GM10266 (cell line): ENCODE data around the gene HOXC12.

Experiments used
- DNase-seq: peaks from one replicate; pipeline ENCODE4 v3.0.0; 2012; ENCODE audit errors: extremely low spot score
- CTCF ChIP-seq: IDR thresholded peaks from 2 replicates; pipeline ENCODE4 v1.5.1; 2012; ENCODE audit warnings: mild to moderate bottlenecking, low read depth; ENCODE audit not compliant: control insufficient read depth, insufficient read depth; ENCODE audit errors: missing control alignments

The HOXC12 gene

GRCh38 chr12:53950437-53950773 is 4.3 kb upstream of the HOXC12 start:
- no peak for TF ChIP-seq CTCF
- no peak for DNase-seq

GRCh38 chr12:53950789-53951576 is 3.7 kb upstream of the HOXC12 start:
- no peak for TF ChIP-seq CTCF
- no peak for DNase-seq

GRCh38 chr12:53951577-53952334 is 2.9 kb upstream of the HOXC12 start:
- no peak for TF ChIP-seq CTCF
- no peak for DNase-seq

- no peak for TF ChIP-seq CTCF
- no peak for DNase-seq
Measured at GRCh38 chr12:53952335-53952694, 2.4 kb upstream of the HOXC12 start.

- DNase-seq, result no peak
- no peak for TF ChIP-seq CTCF
Measured at GRCh38 chr12:53952871-53953734, 1.6 kb upstream of the HOXC12 start.

GRCh38 chr12:53953831-53954693 is 641 bp upstream of the HOXC12 start:
- TF ChIP-seq CTCF, result no peak
- DNase-seq, result no peak
